ENCODE measurements around the gene ARAF. TPM values are rescaled to one million over a fixed set of nuclear protein-coding genes. Genes with fewer than 3 reads are reported as not detected.

ARAF gene
- total and polyA plus RNA-seq, 2 of the 8 experiments (the other 6 are each of a cell fraction or from before 2014, with no cell fraction given) = 39.0 to 45.2 TPM

GRCh38 chrX:47620303-47620685 is 59.3 kb downstream of the ARAF start:
- Histone ChIP-seq H3K56ac (replicated peaks; ENCODE audit: insufficient read length, low read depth, low read length) (no peak overlapping the region), H3K27me3 (replicated peaks in 1 of 4; ENCODE audit: control insufficient read depth in 3 of 4, extremely low read depth in 1 of 4, insufficient read depth in 3 of 4, low read length in 3 of 4) (no peaks in the 10 kb centered on the region), H3K79me2 (ENCODE audit: control insufficient read depth in 1 of 2, insufficient read depth in 2 of 2, low read length in 2 of 2) (no peaks in the 10 kb centered on the region), H3K4me1 (replicated peaks in 1 of 4; ENCODE audit: control insufficient read depth in 3 of 4, insufficient read depth in 4 of 4, low read length in 3 of 4) (peaks cover 3 to 7% (median 5%) of the 10 kb centered on the region in 4 experiments), H3K14ac (ENCODE audit: insufficient read length) (no peak overlapping the region), H2AK5ac (ENCODE audit: low read depth, low read length) (no peak overlapping the region), H2AFZ (ENCODE audit: low read length) (no peak overlapping the region), H2BK5ac (ENCODE audit: low read depth, low read length) (no peak overlapping the region), H4K20me1 (replicated peaks in 1 of 2; ENCODE audit: control insufficient read depth in 1 of 2, insufficient read depth in 2 of 2, low read length in 2 of 2) (peaks cover 0 to 1% of the 10 kb centered on the region in 2 experiments), H3K9ac (replicated peaks in 1 of 4; ENCODE audit: extremely low read depth in 1 of 4, low read depth in 3 of 4, low read length in 3 of 4) (no peak overlapping the region), H4K8ac (ENCODE audit: extremely low read depth, insufficient read depth, low read length) (no peak overlapping the region), H3K4me2 (ENCODE audit: insufficient read depth in 1 of 2, low read depth in 2 of 2, low read length in 2 of 2) (peak overlapping the region; percentile 51 to 62), H2BK20ac (ENCODE audit: low read length) (peak overlapping the region; percentile 61; the same call in 1 of the 2 replicates), H3K18ac (ENCODE audit: extremely low read depth, low read length) (no peak overlapping the region), H3K23ac (ENCODE audit: insufficient read length) (no peak overlapping the region), H3K4ac (replicated peaks; ENCODE audit: insufficient read length, low read depth, low read length) (no peak overlapping the region), H2BK120ac (replicated peaks; ENCODE audit: low read depth, low read length) (no peak overlapping the region), H3K79me1 (ENCODE audit: low read depth, low read length) (no peaks in the 10 kb centered on the region), H3K36me3 (ENCODE audit: control insufficient read depth in 2 of 4, insufficient read depth in 4 of 4, low read length in 3 of 4) (no peaks in the 10 kb centered on the region), H2BK12ac (ENCODE audit: low read depth, low read length) (0 out of 2 replicates have a peak overlapping the region, but pooled peaks have one; percentile 27), H3K9me3 (ENCODE audit: insufficient read depth in 2 of 2, low read depth in 1 of 2, low read length in 1 of 2) (no peaks in the 10 kb centered on the region), H3K23me2 (ENCODE audit: low read depth, low read length) (no peaks in the 10 kb centered on the region; the same call in 1 of the 2 replicates), H2BK15ac (ENCODE audit: low read length) (peak overlapping the region; percentile 81; the same call in 1 of the 2 replicates), H4K91ac (replicated peaks; ENCODE audit: insufficient read length, low read length) (no peak overlapping the region), H4K5ac (ENCODE audit: insufficient read length, low read depth, low read length) (no peak overlapping the region), H3K27ac (ENCODE audit: low read depth, low read length) (no peak overlapping the region; the same call in 1 of the 2 replicates), H3K4me3 (ENCODE audit: extremely low read depth in 1 of 4, insufficient read depth in 2 of 4, low read depth in 3 of 4, low read length in 4 of 4) (peak overlapping the region; percentile 12 to 60 (median 18); a peak in 4 of 8 replicates)
- no peak for FAIRE-seq
- no peak for DNase-seq (ENCODE audit: low read depth in 1 of 2, low spot score in 2 of 2)
- ChIA-PET CTCF (ENCODE audit: partially characterized antibody) (no interaction called here), POLR2A (ENCODE audit: partially characterized antibody) (interaction anchor here (1.7 to 2.7 kb wide), 2 partner anchors 29 to 46 kb away, joined by 3 to 11 read pairs; no protein-coding TSS in a partner anchor)
- no peak for TF ChIP-seq BACH1 (IDR thresholded peaks at IDR 0.05; ENCODE audit: low read length)
- WGBS, 2 experiments (ENCODE audit: extremely low coverage in 1 of 2, insufficient coverage in 1 of 2, insufficient read length in 1 of 2, insufficient replicate concordance in 2 of 2, low coverage in 1 of 2, low lambda C conversion rate in 2 of 2, missing lambda C conversion rate in 1 of 2) = 74% methylated on average over 5 of the region's 9 CpGs; no CpG with 5 or more reads in 1 of the 2 experiments

Small RNA genes within 50 kb of the gene (microRNA-seq; reads per million reads assigned to microRNA genes)
- gene MIR4769 (ENCODE audit: borderline microRNAs expressed in 2 of 2, borderline number of aligned reads in 2 of 2, borderline replicate concordance in 1 of 2) = 0 reads per million in 2 experiments

Small RNA genes within 50 kb of the gene (small RNA-seq; reads per million reads assigned to genes)
- not detected for gene MIR4769 (ENCODE audit: insufficient read depth)

Other genes with a start within 250 kb of the ARAF start
- gene ZNF157, start 190.6 kb upstream of the ARAF start, total RNA-seq (2021; fragmentation: NEBNext Ultra II Directional; extraction: Animal tissue kit (Norgen Biotek cat#: 25700)) = 2.0 and 2.2 TPM in 2 replicates
- 0.47 and 0.67 TPM in 2 replicates for gene ZNF157, start 190.6 kb upstream of the ARAF start, polyA plus RNA-seq (2011; rRNA removed)
- 4.5 and 5.3 TPM in 2 replicates for gene ZNF41, start 78.0 kb upstream of the ARAF start, total RNA-seq (2021; fragmentation: NEBNext Ultra II Directional; extraction: Animal tissue kit (Norgen Biotek cat#: 25700))
- 1.2 and 1.8 TPM in 2 replicates for gene ZNF41, start 78.0 kb upstream of the ARAF start, polyA plus RNA-seq (2011; rRNA removed)
- 58.6 and 62.5 TPM in 2 replicates for gene TIMP1, start 21.2 kb downstream of the ARAF start, total RNA-seq (2021; fragmentation: NEBNext Ultra II Directional; extraction: Animal tissue kit (Norgen Biotek cat#: 25700))
- 142 and 150 TPM in 2 replicates for gene TIMP1, start 21.2 kb downstream of the ARAF start, polyA plus RNA-seq (2011; rRNA removed)
- gene SYN1, start 58.7 kb downstream of the ARAF start, total RNA-seq (2021; fragmentation: NEBNext Ultra II Directional; extraction: Animal tissue kit (Norgen Biotek cat#: 25700)) = 12.9 and 14.1 TPM in 2 replicates
- 2.1 and 3.2 TPM in 2 replicates for gene SYN1, start 58.7 kb downstream of the ARAF start, polyA plus RNA-seq (2011; rRNA removed)
- gene CFP, start 68.7 kb downstream of the ARAF start, total RNA-seq (2021; fragmentation: NEBNext Ultra II Directional; extraction: Animal tissue kit (Norgen Biotek cat#: 25700)) = 2.2 and 2.4 TPM in 2 replicates
- 0.76 and 1.4 TPM in 2 replicates for gene CFP, start 68.7 kb downstream of the ARAF start, polyA plus RNA-seq (2011; rRNA removed)
- 41.4 and 42.2 TPM in 2 replicates for gene ELK1, start 89.4 kb downstream of the ARAF start, total RNA-seq (2021; fragmentation: NEBNext Ultra II Directional; extraction: Animal tissue kit (Norgen Biotek cat#: 25700))
- 31.9 and 39.4 TPM in 2 replicates for gene ELK1, start 89.4 kb downstream of the ARAF start, polyA plus RNA-seq (2011; rRNA removed)
- 68.5 and 69.4 TPM in 2 replicates for gene UXT, start 98.0 kb downstream of the ARAF start, total RNA-seq (2021; fragmentation: NEBNext Ultra II Directional; extraction: Animal tissue kit (Norgen Biotek cat#: 25700))
- 95.0 and 116 TPM in 2 replicates for gene UXT, start 98.0 kb downstream of the ARAF start, polyA plus RNA-seq (2011; rRNA removed)

All from H1 (cell line).